Measurements from ENCODE around the gene NDUFAF5.

The NDUFAF5 gene

DNA sequence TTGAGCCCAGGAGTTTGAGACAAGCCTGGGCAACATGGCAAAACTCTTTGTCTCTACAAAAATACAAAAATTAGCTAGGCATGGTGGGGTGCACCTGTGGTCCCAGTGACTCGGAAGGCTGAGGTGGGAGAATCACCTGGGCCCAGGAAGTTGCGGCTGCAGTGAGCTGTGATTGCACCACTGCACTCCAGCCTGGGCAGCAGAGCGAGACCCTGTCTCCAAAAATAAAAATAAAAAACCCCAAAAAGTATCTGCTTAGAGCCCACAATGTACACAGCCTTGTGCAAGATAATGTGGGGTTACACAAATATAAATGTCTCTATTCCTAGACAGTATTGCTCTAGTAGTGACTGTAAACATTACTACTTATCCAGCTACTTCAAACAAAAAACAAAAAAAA lies 6.0 kb upstream of the NDUFAF5 start:
- DNase-seq, result no peak

DNA sequence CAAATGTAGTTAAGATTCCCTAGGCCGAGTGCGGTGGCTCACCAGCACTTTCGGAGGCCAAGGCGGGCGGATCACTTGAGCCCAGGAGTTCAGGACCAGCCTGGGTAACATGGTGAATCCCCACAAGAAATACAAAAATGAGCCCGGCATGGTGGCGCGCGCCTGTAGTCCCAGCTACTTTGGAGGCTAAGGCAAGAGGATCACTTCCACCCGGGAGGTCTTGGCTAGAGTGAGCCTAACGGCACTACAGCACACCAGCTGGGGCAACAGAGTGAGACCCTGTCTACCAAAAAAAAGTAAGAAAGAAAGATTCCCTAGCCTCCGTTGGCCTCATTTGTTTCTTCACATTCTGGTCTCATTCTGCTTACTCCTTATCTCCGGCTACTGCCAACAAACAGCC lies 1.3 kb upstream of the NDUFAF5 start:
- no peak for DNase-seq

DNA sequence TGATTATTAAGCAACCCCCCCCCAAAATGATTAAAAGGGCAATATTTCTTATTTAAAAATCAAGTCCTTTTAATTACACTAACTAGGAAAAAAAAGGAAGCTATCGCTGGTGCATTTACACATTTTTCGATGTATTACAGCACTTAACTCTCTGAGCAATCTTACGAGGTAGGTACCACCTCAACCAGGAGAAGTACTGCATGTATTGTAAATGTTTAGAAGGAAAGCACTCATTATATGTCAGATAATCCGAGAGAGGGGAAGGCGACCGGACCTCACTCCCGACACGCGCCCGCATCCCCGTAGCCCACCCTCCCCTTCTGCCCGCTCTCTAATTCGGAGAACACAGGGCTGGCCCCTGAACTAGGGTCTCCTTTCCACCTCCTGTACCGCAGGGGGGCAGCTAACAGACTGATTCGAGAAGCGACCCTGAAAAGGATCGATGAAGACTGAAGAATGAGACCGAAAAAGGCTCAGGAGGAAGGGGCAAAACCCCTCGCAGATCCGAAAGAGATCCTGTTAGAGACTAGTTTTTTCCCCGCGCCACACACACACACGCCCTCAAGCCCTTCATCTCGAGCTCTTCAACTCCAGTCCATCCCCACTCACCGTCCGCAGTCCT lies 446 bp upstream of the NDUFAF5 start:
- peak; percentile 2 for DNase-seq

DNA sequence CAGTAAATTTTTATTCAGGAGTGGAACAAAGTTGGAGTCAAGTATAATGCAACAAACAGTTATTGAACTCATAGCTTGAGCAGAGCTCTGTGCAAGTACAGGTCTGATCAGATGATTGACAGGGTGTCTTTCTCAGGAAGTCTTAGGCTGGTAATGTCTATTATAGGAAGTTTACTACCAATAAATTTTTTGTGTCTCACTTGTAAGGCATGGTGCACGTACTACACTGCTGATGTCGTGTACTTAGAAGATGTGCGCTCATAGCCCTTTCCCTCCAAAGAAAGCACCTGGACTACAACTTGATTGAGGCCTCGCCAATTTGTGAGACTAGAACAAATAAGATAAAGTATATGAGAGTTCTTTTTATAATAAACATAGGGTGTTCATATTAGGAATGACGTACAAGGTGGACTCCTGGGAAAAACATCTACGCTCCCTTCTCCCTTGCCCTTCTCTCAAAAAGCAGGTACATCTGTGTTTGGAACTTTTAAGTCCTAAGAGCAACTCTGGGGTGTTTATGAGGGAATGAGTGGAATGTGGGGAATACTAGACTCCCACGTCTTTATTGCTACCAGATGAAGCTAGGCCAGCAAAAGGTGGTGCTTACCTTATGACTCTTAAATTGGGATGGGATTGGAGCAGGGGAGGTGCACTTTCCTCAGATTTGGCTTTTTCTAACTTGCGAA lies 1.5 kb downstream of the NDUFAF5 start:
- no peak for DNase-seq

DNA sequence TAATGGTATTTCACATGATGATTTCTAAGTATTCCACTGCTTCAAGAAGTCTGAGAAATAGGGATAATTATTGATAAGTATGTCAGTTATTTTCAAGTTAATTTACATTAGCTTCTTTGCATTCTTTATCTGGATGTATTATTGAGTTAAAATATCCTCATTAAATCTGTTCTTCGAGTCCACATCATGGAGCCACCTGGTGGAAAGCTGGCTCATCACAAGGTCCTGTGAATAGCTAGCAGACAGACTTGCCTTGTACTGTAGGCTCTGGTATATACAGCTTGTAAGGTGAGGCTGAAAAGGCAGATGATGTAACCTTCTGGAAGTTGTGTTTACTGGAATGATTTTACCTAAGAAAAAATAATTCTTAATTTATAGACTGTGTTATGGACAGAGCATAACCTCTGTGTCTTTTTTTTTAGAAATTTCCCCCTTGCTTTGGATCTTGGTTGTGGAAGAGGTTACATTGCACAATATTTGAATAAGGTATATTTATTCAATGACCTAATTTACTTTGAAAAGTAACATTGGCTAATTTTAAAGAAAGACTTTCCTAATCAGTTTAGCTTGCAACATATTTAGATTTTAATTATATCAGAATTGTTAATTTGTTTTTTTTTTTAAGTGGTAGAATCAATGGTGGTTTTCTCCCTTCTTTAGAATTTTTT lies 3.5 kb downstream of the NDUFAF5 start:
- peak; percentile 30 for DNase-seq

DNA sequence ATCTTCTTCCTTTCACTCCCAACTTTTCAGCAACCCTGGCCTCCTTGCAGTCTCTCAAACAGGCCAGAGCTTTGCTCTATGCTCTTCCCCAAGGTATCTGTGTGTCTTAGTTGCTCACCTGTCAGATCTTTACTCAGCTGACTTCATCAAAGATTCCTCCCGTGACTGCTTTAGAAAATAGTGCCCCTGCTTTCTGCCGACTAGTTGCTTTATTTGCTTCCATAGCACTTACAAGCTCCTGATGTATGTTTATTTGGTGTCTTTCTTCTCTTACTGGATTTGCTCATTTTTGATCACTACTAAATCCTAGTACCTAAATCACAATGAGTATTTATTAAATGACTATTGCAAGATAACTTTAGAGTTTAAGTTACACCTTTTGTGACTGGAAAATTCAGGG lies 5.9 kb downstream of the NDUFAF5 start:
- no peak for DNase-seq

DNA sequence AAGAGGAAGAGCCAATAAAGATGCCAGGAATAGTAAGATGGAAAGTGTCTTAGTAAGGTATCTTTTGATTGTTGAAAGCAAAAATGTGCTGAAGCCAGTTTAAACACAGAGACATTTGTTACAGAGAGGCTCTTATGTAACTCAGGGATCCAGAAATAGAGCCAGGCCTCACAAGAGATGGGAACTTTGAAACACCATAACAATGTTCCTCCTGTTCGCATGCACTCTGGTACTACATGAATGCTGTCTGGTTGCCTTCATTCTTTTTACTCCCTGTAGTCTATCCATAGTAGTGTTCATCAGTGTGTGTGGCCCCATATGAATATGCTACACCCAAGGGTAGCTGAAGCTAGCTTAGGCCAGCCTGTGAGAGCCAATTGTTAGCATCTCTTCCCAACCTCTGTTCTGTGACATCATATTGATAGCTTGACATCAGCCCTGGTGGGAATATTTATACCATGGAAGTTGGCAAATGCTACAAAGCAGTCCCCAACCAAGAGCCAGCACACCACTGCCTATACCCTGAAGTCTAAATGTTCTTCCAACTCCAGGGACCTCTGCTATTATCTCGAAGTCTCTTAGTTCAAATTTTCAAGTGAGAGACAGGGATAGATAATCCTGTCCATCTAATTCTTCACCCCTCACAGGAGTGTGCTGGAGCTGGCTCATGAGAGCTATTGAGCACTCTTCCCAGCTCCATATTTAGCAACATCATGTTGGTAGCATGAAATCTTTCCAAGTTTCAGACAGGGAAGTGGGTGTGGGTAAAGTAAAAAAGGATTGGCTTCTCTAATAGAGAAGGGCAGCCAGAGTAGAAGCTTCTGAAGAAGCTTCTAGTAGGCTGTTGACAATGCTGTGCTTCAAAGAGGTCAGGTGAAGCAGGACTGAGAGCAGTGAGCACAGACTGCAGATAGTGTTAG lies 7.0 kb downstream of the NDUFAF5 start:
- DNase-seq, result no peak

DNA sequence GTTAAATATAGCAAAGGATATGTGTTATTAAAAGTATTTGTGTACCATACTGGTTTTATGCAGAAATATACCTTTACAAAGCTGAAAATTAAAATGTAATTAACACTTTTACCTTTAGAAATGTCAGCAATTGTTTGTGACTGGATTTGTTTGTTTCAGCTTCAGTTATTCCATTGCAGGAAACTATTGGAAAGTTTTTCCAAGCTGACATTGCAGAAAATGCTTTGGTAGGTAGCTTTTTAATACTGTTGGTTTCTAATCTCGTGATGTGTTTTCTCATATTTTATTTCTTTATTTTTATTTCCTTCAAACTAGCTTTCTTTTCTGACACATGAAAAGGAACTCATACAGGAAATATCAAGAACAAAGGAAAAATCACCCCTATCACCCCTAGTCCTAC lies 8.2 kb downstream of the NDUFAF5 start:
- no peak for DNase-seq

DNA sequence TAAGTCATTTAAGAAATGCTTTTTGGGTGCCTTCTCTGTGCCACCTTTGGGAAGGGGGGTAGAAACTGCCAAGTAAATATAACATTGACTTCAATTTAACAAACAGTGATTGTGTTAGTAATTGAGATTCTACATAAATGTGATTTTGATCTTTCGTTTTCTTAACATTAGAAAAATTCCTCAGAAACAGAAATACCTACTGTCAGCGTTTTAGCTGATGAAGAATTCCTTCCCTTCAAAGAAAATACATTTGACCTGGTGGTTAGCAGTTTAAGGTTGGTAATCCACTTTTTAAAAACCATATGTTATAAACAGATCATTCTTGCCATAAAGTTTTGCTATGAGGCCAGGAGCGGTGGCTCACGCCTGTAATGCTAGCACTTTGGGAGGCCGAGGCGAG lies 9.8 kb downstream of the NDUFAF5 start:
- DNase-seq, result no peak

DNA sequence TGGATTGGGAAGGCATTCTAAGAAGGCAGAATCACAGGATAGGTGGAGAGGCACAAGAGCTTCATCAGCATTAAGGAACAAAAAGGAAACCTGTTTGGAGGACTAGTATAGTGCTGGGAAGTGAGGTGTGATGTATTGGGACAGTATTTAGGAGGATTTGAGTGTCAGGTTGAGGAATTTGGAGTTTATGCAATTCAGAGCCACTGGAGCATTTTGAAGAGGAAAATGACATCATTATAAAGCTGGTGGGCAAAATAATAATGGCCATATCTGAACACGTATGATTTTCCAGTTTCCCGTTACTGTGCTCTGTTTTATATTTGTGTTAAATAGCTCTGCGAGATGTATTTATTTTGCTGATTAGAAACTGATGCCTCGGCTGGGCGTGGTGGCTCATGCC lies 14.2 kb downstream of the NDUFAF5 start:
- no peak for DNase-seq

DNA sequence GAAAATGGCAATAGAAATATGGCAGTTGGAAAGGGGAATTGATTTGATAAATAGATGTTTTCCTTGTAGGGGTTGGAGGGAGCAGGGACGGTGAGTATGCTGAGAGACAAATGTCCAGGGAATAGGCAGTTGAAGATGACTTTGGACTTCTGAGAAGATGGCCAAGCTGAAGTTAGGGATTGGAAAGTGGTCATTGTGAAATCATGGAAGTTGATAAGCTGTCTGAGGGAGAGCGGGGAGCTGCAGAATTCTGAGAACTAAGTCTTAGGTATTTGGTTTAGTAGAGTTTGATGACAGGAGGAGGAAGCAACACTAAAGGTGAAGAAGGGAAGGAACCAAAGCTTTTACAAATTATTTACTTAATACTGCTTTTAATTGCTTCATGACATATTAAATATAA lies 15.1 kb downstream of the NDUFAF5 start:
- no peak for DNase-seq

DNA sequence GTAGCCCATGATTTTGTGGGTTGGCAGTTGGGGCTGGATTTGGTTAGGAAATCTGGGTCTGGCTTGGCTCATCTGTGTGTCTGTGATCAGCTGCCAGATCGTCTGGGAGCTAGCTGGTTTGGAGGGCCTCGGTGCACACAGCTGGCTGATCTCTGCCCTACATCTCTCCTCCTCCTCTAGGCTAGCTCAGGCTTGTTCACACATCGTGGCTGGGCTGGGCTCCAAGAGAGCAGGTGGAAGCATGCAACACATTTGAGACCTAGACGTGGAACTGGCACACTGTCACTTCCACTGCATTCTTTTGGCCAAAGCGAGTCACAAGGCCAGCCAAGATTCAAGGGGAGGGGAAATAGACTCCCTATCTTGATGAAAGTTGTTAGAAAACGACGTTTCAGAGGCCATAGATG lies 15.9 kb downstream of the NDUFAF5 start:
- DNase-seq, result no peak

DNA sequence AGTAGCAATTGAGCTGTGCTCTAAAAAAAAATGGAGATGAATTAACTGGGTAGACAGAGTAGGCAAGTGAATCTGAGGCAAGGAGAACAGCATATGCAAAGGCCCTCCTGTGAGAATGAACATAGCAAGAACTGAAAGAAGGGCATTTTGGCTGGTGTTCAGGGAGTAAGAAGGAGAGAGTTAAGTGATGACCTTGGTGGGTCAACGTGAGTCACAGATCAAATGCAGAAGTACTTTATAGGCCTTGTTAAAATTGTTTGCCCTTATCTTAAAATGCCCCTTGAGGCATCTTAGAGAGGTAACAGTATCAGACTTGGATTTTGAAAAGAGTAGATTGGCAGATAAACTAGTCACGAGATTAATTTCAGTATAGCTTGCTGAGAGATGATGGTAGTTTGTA lies 24.5 kb downstream of the NDUFAF5 start:
- DNase-seq, result no peak

DNA sequence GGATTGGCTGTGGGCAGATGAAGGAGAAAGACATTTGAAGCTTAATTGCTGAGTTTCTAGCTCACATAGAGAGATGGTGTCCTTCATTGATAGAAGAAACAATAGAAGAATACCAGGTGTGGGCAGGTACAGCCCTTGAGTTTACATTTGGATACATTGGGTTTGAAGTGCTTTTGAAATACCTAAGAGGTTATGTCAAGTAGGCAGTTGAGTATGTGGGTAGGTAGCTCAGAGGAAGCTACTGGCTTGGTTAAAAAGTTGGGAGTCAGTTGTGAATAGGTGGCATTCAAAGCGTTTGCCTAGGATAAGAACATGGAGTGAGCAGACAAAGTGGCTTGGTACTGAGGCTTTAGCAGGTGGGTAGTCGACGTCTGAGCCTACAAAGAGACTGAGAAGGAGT lies 25.0 kb downstream of the NDUFAF5 start:
- no peak for DNase-seq

DNA sequence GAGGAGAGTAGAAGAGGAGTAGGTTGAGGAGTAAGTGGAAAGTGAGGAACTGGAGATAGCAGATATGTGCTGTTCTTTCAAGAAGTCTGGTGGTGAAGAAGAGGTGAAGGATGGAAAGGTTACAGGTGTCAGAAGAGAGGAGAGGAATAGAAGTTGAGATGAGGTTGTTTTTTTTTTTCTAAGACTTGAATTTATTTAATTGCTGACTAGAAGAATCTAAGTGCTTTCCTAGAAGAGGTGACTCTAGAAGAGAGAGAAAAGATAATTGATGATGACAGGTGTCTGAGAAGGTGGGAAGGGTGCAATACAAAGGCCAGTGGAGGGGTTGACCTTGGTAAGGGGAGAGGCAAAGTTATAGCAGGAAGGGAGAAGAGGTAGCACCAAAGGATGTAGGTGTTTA lies 25.6 kb downstream of the NDUFAF5 start:
- DNase-seq, result no peak

DNA sequence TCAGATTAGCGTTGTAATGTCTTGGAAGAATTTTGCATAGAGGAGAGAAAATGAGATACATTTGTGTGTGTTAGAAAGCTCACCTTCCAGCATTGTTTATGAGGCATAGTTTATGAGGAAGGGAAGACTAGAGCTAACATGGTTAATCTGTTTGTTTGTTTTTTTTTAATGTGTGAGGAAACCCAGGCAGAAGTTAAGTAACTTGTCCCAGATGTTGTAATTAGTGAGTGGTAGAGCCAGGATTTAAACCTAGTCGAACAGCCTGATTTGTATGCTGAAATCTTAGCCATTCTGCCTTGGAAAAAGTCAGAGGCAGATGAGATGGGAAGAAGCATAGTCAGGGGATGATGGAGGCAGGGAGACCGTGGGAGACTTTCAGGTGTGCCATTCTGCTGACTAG lies 29.1 kb downstream of the NDUFAF5 start:
- DNase-seq, result no peak

DNA sequence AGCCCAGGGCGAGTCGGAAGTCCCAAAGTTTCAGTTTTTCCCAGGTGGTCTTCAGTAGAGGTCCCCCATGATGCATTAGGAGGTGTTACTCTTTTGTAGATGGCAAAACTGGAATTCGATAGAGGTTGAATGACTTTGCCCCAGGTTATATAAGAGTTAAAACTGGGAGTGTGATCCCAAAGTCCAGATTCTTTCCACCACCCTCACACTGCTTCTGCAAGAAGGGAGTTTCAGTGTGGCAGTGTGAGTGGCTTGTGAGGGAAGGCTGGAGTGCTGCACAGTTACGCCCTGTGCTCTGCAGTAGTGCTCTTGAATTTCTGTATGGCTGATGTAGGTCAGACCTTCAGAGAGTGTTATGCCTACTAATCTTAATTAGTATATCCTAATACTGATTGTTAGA lies 29.8 kb downstream of the NDUFAF5 start:
- DNase-seq, result no peak

DNA sequence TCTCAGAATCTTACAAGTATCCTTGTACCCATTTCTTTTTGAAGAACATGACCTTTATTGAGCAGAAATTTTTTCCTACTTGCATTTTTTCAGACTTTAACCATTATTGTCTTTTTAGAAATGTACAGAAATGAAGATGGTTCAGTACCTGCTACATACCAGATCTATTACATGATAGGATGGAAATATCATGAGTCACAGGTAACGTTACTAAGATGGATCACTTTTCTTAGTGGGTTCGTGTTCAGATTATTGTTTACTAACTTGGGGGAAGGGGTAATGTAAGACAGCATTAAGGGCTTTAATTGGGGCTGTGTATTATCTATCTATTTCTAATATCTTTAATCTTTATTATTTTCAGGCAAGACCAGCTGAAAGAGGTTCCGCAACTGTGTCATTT lies 31.9 kb downstream of the NDUFAF5 start:
- DNase-seq, result no peak

DNA sequence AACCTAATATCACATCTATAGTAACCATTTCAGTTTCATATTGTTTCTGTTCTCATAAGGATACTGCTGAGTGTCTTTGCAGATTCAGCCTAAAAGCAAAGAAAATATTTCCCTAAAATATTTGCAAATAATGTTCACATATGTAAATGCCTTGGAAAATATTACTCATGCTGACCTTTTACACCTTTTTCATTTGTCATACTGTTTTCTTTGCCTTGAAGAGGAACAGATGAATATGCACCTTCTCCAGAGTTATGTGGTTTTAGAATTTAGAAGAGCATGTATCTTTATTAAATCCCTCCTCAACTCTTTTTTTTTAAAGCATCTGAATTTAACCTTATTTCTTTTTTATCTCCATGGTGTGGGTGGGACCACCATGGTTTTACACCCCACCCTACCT lies 32.5 kb downstream of the NDUFAF5 start:
- no peak for DNase-seq

DNA sequence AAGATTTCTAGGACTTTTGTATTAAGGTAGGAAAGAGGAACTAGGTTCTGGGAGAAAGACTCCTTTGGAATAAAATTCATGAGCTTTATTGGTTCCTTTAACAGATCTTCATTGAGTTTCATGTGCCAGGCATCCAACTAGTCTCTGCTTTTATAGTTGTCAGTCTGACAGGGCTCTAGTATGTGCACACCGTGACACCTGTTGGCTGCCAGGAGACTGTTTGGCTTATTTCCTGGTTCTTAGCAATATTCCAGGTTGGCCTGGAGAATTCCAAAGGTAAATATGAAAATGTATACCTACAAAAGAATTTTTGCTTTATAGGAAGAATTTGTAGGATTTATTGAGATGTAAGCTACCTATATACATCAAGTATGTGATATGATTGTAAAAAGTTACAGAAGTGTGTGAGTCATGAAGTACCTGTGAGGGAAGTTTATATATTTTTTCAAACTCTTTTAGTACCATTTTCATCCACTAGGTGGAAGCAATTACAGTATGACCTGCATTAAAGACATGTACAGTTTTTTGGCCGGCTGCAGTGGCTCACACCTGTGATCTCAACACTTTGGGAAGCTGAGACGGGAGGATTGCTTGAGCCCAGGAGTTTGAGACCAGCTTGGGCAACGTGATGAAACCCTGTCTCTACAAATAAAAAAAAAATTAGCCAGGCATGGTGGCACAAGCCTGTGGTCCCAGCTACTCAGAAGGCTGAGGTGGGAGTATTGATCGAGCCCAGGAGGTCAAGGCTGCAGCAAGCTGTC lies 35.2 kb downstream of the NDUFAF5 start:
- peak; percentile 42 for DNase-seq

DNA sequence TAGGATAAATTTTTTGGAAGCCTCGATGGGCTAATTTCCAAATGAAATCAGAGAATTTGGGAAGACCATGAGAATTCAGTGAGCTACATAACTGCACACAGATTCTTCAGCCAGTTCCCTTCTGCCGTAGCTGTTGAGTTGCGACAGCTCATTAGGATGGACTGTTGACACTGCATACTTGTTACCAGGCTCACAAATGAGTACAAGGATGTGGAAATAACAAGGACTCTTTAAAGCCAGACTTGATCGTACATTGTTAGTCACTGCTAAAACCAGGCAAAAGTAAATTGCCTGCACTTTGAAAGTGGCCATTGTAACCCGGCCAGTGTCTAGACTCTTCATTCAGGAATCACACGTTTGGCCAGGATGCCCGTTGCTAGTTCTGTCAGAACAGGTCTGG lies 37.0 kb downstream of the NDUFAF5 start:
- peak; percentile 18 for DNase-seq

DNA sequence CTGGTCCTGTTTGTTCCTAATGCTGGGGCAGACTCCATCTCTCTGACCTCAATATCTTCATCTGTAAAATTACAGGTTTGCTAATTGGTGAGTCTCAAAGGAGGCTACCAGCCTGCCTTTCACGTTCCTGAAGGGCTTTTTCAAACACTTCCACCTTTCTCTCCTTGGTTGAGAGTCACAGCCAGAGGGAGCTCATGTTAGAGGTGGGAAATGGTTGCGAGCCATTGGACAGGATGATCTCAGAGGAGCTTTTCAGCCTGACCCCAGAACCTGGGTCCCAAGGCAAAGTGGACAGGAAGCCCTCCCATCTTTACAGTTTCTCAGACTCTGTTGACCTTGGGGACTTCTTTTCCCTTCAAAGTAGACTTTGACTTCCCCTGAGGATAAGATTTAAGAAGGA lies 37.6 kb downstream of the NDUFAF5 start:
- no peak for DNase-seq

DNA sequence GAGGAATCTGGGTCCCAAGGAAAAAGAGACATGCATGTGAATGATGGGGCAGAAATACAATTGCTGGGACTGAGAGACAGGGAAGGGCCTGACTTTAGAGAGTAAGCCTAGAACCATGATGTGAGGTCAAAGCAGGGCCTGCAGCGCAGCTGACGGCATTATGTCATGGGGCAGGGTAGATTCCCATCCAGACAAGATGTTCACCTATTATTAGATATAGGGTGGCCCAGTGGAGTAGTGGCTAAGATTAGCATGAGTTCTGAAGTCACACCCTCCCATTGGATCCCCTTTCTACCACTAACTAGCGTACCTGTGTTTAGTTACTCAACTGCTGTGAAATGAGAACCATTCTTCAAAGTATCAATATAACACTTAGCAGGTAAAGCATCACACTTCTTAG lies 39.6 kb downstream of the NDUFAF5 start:
- DNase-seq, result no peak
